ENCODE measurements around the gene STK39. TPM values are rescaled to one million over a fixed set of nuclear protein-coding genes. Genes with fewer than 3 reads are reported as not detected.

The STK39 gene
- total and polyA plus RNA-seq, 9 of the 15 experiments (the other 6 are each of a cell fraction or from before 2014, with no cell fraction given), result 0.19 to 0.76 (median 0.51) TPM

DNA sequence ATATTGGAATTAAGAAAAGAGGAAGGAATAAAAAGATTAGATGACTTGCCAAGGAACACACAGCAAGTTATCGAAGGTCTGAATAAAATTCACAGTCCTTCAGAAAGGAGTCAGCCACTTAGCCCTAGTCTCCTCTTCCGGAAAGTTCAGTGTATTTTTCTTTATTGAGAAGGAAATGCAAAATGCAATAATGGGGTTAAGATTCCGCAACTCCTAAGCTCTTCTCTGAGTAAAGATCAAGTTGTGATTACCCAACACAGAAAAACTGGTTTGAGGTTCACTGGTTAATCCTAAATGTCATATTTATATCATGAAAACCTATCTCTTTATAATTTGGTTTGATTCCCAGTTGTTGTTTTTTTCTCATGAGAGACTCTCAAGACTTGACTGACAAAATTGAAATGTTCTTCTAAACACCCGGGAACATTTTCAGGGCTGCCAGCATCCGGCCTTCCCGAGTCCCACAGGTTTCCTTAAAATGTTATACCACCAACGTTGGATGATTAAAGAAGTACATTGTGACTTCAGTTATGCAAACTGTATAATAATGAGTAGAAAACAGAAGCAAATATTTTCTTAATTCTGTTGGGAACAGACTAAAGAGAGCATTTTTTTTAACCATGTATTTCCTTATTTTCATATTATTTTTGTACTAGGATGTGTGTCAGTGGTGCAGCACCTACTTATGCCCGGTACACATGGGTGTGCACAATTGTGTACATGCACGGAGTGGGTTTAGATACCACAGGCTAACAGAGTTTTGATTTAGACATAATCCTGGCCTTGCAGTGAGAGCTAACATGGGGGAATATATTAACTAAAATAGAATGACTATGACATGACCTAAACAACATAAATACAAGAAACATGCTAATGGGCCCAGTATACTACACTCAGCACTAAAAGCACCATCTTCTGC lies 100.2 kb downstream of the STK39 start:
- intact Hi-C loops (cut with micrococcal nuclease), result loop anchor here (10.0 kb wide), 1 partner anchor 778 kb away; no protein-coding TSS in a partner anchor
- no peak for ATAC-seq
- WGBS (ENCODE audit: insufficient coverage, low coverage, missing lambda C conversion rate), result under 1% methylated on average over 9 of the region's 9 CpGs

More for the DNA sequence above, 100.2 kb downstream of the STK39 start:
- Histone ChIP-seq H3K4me1 (replicated peaks in 1 of 2; ENCODE audit: control insufficient read depth in 2 of 2, insufficient read depth in 2 of 2, low read length in 2 of 2) (no peaks in the 10 kb centered on the region), H4K20me1 (replicated peaks; ENCODE audit: control insufficient read depth, insufficient read depth, low read length) (no peaks in the 10 kb centered on the region), H3K9me3 (replicated peaks; ENCODE audit: control insufficient read depth, insufficient read depth, low read depth, low read length) (no peaks in the 10 kb centered on the region), H3K79me2 (ENCODE audit: control insufficient read depth, insufficient read depth, low read length) (no peaks in the 10 kb centered on the region), H3K27me3 (ENCODE audit: control insufficient read depth in 2 of 2, insufficient read depth in 2 of 2, low read length in 2 of 2) (no peaks in the 10 kb centered on the region), H3K4me2 (ENCODE audit: insufficient read depth, low read length) (no peak overlapping the region), H3K9me1 (ENCODE audit: control insufficient read depth, insufficient read depth, low read length) (no peaks in the 10 kb centered on the region), H3K36me3 (ENCODE audit: control insufficient read depth, insufficient read depth, low read length) (no peaks in the 10 kb centered on the region), H3K9ac (ENCODE audit: insufficient read depth in 1 of 2, low read depth in 2 of 2, low read length in 2 of 2) (no peak overlapping the region), H3K4me3 (no peak overlapping the region), H3K27ac (ENCODE audit: extremely low read depth, low read depth, low read length) (no peak overlapping the region), H2AFZ (ENCODE audit: low read depth, low read length) (no peak overlapping the region)
- no peak for FAIRE-seq
- ChIA-PET CTCF (ENCODE audit: low intra/inter-chr PET ratio) (no interaction called here), POLR2A (interaction anchor here (0.6 to 0.7 kb wide), 2 partner anchors 30 to 199 kb away, joined by 3 read pairs; no protein-coding TSS in a partner anchor)
- no TSS peak for BruUV-seq (replicated peaks)
- no peak for DNase-seq (ENCODE audit: extremely low read depth in 1 of 4, low spot score in 3 of 4)
- TF ChIP-seq, protein P1, sequence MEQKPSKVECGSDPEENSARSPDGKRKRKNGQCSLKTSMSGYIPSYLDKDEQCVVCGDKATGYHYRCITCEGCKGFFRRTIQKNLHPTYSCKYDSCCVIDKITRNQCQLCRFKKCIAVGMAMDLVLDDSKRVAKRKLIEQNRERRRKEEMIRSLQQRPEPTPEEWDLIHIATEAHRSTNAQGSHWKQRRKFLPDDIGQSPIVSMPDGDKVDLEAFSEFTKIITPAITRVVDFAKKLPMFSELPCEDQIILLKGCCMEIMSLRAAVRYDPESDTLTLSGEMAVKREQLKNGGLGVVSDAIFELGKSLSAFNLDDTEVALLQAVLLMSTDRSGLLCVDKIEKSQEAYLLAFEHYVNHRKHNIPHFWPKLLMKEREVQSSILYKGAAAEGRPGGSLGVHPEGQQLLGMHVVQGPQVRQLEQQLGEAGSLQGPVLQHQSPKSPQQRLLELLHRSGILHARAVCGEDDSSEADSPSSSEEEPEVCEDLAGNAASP (IDR thresholded peaks at IDR 0.05), result no peak
- TF ChIP-seq MIER1 (IDR thresholded peaks at IDR 0.05; ENCODE audit: low read depth), result no peak
- TF ChIP-seq, protein P2, sequence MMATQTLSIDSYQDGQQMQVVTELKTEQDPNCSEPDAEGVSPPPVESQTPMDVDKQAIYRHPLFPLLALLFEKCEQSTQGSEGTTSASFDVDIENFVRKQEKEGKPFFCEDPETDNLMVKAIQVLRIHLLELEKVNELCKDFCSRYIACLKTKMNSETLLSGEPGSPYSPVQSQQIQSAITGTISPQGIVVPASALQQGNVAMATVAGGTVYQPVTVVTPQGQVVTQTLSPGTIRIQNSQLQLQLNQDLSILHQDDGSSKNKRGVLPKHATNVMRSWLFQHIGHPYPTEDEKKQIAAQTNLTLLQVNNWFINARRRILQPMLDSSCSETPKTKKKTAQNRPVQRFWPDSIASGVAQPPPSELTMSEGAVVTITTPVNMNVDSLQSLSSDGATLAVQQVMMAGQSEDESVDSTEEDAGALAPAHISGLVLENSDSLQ (IDR thresholded peaks at IDR 0.05), result no peak
- no peak for TF ChIP-seq BCOR (IDR thresholded peaks at IDR 0.05)
- TF ChIP-seq ARID1B (IDR thresholded peaks at IDR 0.05), result no peak
- in situ Hi-C loops (cut with MboI), result no loop called here

Data from K562 (cell line).